WTC11 (cell line): ENCODE results near the gene USH2A.

ENCODE experiments used
- CTCF ChIP-seq: fragments of 200-600 bp; IDR thresholded peaks from 2 replicates; pipeline ENCODE4 v1.8.0; 2022; ENCODE audit warnings: antibody characterized with exemption
- SP1 ChIP-seq: sonication (generic); formaldehyde crosslinking; conservative IDR thresholded peaks from 2 replicates; pipeline ENCODE4 v1.8.1; 2022; ENCODE audit warnings: missing genetic modification reagents
- TF ChIP-seq, protein P1 (sequence below): sonication (generic); formaldehyde crosslinking; IDR thresholded peaks from 2 replicates; pipeline ENCODE4 v1.8.1; 2022; ENCODE audit warnings: low read depth, mild to moderate bottlenecking, moderate library complexity, missing genetic modification reagents, borderline replicate concordance
- TF ChIP-seq, protein P2 (sequence below): fragments of 250-450 bp; sonication (Bioruptor Pico); IDR thresholded peaks from 2 replicates; pipeline ENCODE4 v1.9.0; 2021; ENCODE audit warnings: mild to moderate bottlenecking

DNA sequence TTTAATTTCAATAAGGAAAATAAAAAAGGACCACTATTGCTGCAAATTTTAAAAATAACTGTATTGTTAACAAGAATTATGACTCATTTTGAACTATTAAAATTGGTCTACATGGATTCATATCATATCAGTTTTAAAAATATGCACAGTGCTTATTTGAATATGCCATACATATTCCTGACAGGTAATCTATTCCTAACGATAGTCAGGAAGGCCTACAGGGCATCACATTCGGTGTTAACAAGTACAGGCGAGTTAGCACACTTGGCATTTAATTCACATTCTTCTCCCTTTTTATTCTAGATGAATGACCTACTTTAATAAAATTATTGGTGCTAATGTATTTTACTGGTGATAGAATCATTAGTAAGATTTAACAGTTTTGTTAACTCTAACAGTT lies 174.6 kb downstream of the USH2A start:
- TF ChIP-seq CTCF (no peak), SP1 (no peak)
- TF ChIP-seq, protein P1, sequence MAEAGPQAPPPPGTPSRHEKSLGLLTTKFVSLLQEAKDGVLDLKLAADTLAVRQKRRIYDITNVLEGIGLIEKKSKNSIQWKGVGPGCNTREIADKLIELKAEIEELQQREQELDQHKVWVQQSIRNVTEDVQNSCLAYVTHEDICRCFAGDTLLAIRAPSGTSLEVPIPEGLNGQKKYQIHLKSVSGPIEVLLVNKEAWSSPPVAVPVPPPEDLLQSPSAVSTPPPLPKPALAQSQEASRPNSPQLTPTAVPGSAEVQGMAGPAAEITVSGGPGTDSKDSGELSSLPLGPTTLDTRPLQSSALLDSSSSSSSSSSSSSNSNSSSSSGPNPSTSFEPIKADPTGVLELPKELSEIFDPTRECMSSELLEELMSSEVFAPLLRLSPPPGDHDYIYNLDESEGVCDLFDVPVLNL: no peak
- TF ChIP-seq, protein P2, sequence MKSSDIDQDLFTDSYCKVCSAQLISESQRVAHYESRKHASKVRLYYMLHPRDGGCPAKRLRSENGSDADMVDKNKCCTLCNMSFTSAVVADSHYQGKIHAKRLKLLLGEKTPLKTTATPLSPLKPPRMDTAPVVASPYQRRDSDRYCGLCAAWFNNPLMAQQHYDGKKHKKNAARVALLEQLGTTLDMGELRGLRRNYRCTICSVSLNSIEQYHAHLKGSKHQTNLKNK (CRISPR knock-in tag): no peak
